Measurements from ENCODE around the gene FSTL5. TPM values are rescaled to one million over a fixed set of nuclear protein-coding genes. Genes with fewer than 3 reads are reported as not detected.

Gene FSTL5
- total and polyA plus RNA-seq, 4 donors: 0.01 to 0.08 TPM; not detected in 2

DNA sequence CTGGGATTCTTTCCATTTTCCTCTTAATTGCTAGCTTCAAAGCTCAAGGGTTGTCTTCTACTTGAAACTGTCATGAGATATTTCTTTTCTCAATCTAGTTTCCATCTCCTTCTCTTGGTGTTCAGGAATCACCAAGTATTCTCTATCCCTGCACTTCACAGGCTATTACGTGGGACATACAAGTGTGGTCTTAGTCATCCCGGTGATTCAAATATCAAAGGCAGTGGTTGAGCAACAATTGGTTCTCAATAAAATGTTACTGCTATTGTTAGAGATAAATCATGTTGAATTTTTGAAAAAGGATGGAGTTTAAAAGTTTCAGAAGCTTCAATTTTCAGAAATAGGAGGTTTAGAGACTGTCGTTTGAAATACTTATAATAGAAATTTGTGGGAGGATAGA is 812.9 kb downstream of the FSTL5 start:
- DNase-seq (ENCODE audit: low spot score): no peak
- Histone ChIP-seq H3K27me3 (ENCODE audit: control insufficient read depth in 4 of 4, insufficient read depth in 4 of 4, low read length in 3 of 4) (no peaks in the 10 kb centered on the region), H3K36me3 (ENCODE audit: control insufficient read depth in 4 of 4, insufficient read depth in 3 of 4, low read depth in 1 of 4, low read length in 3 of 4) (no peaks in the 10 kb centered on the region), H3K9ac (ENCODE audit: low read depth in 1 of 2, low read length in 2 of 2) (no peak overlapping the region), H3K4me1 (ENCODE audit: control insufficient read depth in 4 of 4, insufficient read depth in 4 of 4, low read length in 3 of 4) (no peaks in the 10 kb centered on the region), H3K9me3 (ENCODE audit: control insufficient read depth in 4 of 4, low read length in 3 of 4) (peaks cover 0 to 4% (median 1%) of the 10 kb centered on the region in 4 donors), H3K27ac (ENCODE audit: low read depth in 1 of 2, low read length in 2 of 2) (no peak overlapping the region), H3K4me3 (ENCODE audit: low read depth in 1 of 3, low read length in 3 of 3) (no peak overlapping the region)
- WGBS: 85% methylated on average over 3 of the region's 3 CpGs
- TF ChIP-seq FOXA2 (IDR thresholded peaks at IDR 0.05) (no peak), HNF4A (conservative IDR thresholded peaks at IDR 0.05) (no peak), EGR1 (IDR thresholded peaks at IDR 0.05; ENCODE audit: low read depth in 2 of 2) (no peak), YY1 (IDR thresholded peaks at IDR 0.05) (no peak), RAD21 (IDR thresholded peaks at IDR 0.05) (no peak), SP1 (IDR thresholded peaks at IDR 0.05) (no peak)
- TF ChIP-seq, protein P1, sequence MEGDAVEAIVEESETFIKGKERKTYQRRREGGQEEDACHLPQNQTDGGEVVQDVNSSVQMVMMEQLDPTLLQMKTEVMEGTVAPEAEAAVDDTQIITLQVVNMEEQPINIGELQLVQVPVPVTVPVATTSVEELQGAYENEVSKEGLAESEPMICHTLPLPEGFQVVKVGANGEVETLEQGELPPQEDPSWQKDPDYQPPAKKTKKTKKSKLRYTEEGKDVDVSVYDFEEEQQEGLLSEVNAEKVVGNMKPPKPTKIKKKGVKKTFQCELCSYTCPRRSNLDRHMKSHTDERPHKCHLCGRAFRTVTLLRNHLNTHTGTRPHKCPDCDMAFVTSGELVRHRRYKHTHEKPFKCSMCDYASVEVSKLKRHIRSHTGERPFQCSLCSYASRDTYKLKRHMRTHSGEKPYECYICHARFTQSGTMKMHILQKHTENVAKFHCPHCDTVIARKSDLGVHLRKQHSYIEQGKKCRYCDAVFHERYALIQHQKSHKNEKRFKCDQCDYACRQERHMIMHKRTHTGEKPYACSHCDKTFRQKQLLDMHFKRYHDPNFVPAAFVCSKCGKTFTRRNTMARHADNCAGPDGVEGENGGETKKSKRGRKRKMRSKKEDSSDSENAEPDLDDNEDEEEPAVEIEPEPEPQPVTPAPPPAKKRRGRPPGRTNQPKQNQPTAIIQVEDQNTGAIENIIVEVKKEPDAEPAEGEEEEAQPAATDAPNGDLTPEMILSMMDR (IDR thresholded peaks at IDR 0.05; ENCODE audit: low read depth, low read length, missing input control): no peak
- TF ChIP-seq, protein P2, sequence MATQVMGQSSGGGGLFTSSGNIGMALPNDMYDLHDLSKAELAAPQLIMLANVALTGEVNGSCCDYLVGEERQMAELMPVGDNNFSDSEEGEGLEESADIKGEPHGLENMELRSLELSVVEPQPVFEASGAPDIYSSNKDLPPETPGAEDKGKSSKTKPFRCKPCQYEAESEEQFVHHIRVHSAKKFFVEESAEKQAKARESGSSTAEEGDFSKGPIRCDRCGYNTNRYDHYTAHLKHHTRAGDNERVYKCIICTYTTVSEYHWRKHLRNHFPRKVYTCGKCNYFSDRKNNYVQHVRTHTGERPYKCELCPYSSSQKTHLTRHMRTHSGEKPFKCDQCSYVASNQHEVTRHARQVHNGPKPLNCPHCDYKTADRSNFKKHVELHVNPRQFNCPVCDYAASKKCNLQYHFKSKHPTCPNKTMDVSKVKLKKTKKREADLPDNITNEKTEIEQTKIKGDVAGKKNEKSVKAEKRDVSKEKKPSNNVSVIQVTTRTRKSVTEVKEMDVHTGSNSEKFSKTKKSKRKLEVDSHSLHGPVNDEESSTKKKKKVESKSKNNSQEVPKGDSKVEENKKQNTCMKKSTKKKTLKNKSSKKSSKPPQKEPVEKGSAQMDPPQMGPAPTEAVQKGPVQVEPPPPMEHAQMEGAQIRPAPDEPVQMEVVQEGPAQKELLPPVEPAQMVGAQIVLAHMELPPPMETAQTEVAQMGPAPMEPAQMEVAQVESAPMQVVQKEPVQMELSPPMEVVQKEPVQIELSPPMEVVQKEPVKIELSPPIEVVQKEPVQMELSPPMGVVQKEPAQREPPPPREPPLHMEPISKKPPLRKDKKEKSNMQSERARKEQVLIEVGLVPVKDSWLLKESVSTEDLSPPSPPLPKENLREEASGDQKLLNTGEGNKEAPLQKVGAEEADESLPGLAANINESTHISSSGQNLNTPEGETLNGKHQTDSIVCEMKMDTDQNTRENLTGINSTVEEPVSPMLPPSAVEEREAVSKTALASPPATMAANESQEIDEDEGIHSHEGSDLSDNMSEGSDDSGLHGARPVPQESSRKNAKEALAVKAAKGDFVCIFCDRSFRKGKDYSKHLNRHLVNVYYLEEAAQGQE (IDR thresholded peaks at IDR 0.05): no peak
- TF ChIP-seq, protein P3, sequence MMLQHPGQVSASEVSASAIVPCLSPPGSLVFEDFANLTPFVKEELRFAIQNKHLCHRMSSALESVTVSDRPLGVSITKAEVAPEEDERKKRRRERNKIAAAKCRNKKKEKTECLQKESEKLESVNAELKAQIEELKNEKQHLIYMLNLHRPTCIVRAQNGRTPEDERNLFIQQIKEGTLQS (IDR thresholded peaks at IDR 0.05): no peak

DNA sequence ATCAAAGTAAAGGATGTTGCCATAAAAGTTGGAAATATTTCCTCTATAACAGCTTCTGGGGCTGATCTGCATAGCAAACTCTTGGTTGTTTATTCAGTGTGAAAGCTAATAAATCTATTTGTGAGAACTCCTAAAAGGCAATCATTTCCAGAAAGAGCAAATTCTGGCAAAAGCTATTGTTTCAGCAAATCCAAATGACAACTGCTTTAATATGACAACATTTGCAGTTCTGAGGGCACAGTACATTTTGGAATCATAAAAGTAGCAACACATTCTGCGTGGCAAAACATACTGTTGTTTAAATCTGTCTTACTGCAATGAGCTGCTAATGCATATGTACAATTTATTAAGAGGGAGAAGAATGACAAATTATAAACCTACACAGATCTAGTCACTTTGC is 818.1 kb downstream of the FSTL5 start:
- TF ChIP-seq YY1 (IDR thresholded peaks at IDR 0.05): no peak
- no peak for TF ChIP-seq HNF4A (conservative IDR thresholded peaks at IDR 0.05)
- TF ChIP-seq, protein P1 (IDR thresholded peaks at IDR 0.05; ENCODE audit: low read depth, low read length, missing input control): no peak
- no peak for TF ChIP-seq HNF4G (IDR thresholded peaks at IDR 0.05)
- no peak for TF ChIP-seq FOXA1 (IDR thresholded peaks at IDR 0.05)
- TF ChIP-seq, protein P4, sequence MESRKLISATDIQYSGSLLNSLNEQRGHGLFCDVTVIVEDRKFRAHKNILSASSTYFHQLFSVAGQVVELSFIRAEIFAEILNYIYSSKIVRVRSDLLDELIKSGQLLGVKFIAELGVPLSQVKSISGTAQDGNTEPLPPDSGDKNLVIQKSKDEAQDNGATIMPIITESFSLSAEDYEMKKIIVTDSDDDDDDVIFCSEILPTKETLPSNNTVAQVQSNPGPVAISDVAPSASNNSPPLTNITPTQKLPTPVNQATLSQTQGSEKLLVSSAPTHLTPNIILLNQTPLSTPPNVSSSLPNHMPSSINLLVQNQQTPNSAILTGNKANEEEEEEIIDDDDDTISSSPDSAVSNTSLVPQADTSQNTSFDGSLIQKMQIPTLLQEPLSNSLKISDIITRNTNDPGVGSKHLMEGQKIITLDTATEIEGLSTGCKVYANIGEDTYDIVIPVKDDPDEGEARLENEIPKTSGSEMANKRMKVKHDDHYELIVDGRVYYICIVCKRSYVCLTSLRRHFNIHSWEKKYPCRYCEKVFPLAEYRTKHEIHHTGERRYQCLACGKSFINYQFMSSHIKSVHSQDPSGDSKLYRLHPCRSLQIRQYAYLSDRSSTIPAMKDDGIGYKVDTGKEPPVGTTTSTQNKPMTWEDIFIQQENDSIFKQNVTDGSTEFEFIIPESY (IDR thresholded peaks at IDR 0.05): no peak
- no peak for TF ChIP-seq TAF1 (conservative IDR thresholded peaks at IDR 0.05)
- TF ChIP-seq, protein P3 (IDR thresholded peaks at IDR 0.05): no peak
- no peak for TF ChIP-seq JUND (IDR thresholded peaks at IDR 0.05)
- TF ChIP-seq RXRA (IDR thresholded peaks at IDR 0.05): no peak
- TF ChIP-seq NR2F2 (IDR thresholded peaks at IDR 0.05): no peak
- TF ChIP-seq FOXA2 (IDR thresholded peaks at IDR 0.05): no peak
- no peak for TF ChIP-seq RAD21 (IDR thresholded peaks at IDR 0.05)
- H3K36me3 ChIP-seq (ENCODE audit: control insufficient read depth in 4 of 4, insufficient read depth in 3 of 4, low read depth in 1 of 4, low read length in 3 of 4): no peaks in the 10 kb centered on the region
- H3K27ac ChIP-seq (ENCODE audit: low read depth in 1 of 2, low read length in 2 of 2): no peak overlapping the region
- no peak overlapping the region for H3K9ac ChIP-seq (ENCODE audit: low read depth in 1 of 2, low read length in 2 of 2)
- DNase-seq (ENCODE audit: low spot score): no peak
- H3K4me1 ChIP-seq (ENCODE audit: control insufficient read depth in 4 of 4, insufficient read depth in 4 of 4, low read length in 3 of 4): no peaks in the 10 kb centered on the region
- no peaks in the 10 kb centered on the region for H3K27me3 ChIP-seq (ENCODE audit: control insufficient read depth in 4 of 4, insufficient read depth in 4 of 4, low read length in 3 of 4)
- 69% methylated on average over 1 of the region's 1 CpG for WGBS
- no peak overlapping the region for H3K4me3 ChIP-seq (ENCODE audit: low read depth in 1 of 3, low read length in 3 of 3)
- peaks cover 0 to 4% (median 1%) of the 10 kb centered on the region in 4 donors for H3K9me3 ChIP-seq (ENCODE audit: control insufficient read depth in 4 of 4, low read length in 3 of 4)
